LNCaP clone FGC (cell line): Measurements from ENCODE around the gene HLA-E.
"Not testable (repeated sequence)": the region's sequence is repeated elsewhere in the genome, so short reads cannot be mapped to it uniquely, and the experiment has no call there.

Experiments
- DNase-seq: peaks from one replicate; pipeline ENCODE4 v3.0.0-alpha.2; 2011; ENCODE audit warnings: low read depth
- H3K4me3 ChIP-seq: 2 replicates; pipeline ENCODE4 v1.5.1; 2011; ENCODE audit warnings: mild to moderate bottlenecking, low read depth, low read length, control low read depth
- CTCF ChIP-seq: IDR thresholded peaks from 2 replicates; pipeline ENCODE4 v1.5.1; 2012; ENCODE audit warnings: mild to moderate bottlenecking; ENCODE audit not compliant: control insufficient read depth, insufficient read depth; ENCODE audit errors: extremely low read depth

HLA-E gene

GRCh38 chr6:30462482-30462881, 26.8 kb upstream of the HLA-E start:
- no peak for TF ChIP-seq CTCF
- H3K4me3 ChIP-seq, result no peak overlapping the region
- DNase-seq, result no peak

- no peak for DNase-seq
- TF ChIP-seq CTCF, result no peak
Measured at GRCh38 chr6:30463242-30463641, 26.1 kb upstream of the HLA-E start.

GRCh38 chr6:30463651-30464618, 25.4 kb upstream of the HLA-E start:
- H3K4me3 ChIP-seq, result no peak overlapping the region
- DNase-seq, result no peak
- TF ChIP-seq CTCF, result no peak

More at GRCh38 chr6:30463242-30463641, 26.1 kb upstream of the HLA-E start:
- H3K4me3 ChIP-seq, result no peak overlapping the region

- H3K4me3 ChIP-seq, result peak overlapping the region; percentile 33
- TF ChIP-seq CTCF, result no peak
- DNase-seq, result no peak
Measured at GRCh38 chr6:30465595-30466306, 23.6 kb upstream of the HLA-E start.

GRCh38 chr6:30470968-30471367, 18.3 kb upstream of the HLA-E start:
- DNase-seq, result no peak
- no peak overlapping the region for H3K4me3 ChIP-seq
- TF ChIP-seq CTCF, result no peak

GRCh38 chr6:30475116-30475515, 14.2 kb upstream of the HLA-E start:
- H3K4me3 ChIP-seq, DNase-seq: not testable (repeated sequence)

- no peak for TF ChIP-seq CTCF
- no peak overlapping the region for H3K4me3 ChIP-seq
- DNase-seq, result no peak
Measured at GRCh38 chr6:30480536-30481156, 8.7 kb upstream of the HLA-E start.
